Putamen (tissue), 1 donor: ENCODE results near the gene STEAP4.
"Not testable (repeated sequence)": the region's sequence is repeated elsewhere in the genome, so short reads cannot be mapped to it uniquely, and the experiment has no call there.

Source experiments
- DNase-seq: peaks from one replicate; pipeline ENCODE4 v3.0.0-alpha.2; 2016; ENCODE audit warnings: low spot score

Gene STEAP4

DNA sequence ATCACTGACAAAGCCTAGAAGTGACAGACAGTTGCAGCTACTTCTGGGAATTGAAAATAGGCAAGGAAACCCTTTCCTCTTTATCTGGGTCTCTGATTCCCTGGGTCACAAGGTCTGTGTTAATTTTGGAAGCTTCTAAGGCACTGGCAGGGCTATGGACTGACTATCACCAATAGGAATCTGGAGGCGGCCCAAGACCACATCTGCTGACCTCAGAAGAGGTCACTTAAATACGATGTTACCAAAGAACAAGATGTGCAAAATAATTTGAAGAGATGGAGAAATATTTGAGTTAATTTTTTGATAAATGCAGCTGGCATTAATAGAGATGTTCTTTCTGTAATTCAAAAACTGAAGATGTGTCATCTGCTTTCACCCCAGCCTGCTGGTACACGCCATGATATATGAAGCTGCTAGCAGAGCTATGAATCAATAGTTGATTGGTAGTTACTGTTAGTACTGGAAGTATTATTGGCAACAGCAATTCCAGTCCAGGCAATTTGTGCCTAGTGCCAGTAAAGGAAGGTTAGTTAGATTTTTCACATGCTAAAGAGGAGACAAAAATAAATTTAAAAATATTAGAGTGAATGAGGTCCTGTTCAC, 5.5 kb upstream of the STEAP4 start:
- DNase-seq: no peak

DNA sequence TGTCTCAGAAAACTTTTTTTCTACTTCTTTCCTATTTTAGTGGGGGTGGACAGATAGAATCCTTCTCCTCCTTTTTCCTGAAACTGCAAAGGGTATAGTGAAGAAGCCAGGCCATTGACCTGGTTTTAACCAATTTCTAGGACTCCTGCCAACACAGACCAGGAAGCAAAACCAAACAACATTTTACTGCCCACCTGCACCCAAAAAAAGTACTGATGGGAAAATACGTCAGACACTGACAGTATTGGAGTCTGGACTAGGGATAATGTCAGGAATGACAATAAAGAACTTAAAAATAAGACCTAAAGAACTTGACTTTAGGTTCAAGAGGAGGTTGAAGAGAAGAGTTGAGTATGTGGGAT, 5.0 kb upstream of the STEAP4 start:
- DNase-seq: no peak

DNA sequence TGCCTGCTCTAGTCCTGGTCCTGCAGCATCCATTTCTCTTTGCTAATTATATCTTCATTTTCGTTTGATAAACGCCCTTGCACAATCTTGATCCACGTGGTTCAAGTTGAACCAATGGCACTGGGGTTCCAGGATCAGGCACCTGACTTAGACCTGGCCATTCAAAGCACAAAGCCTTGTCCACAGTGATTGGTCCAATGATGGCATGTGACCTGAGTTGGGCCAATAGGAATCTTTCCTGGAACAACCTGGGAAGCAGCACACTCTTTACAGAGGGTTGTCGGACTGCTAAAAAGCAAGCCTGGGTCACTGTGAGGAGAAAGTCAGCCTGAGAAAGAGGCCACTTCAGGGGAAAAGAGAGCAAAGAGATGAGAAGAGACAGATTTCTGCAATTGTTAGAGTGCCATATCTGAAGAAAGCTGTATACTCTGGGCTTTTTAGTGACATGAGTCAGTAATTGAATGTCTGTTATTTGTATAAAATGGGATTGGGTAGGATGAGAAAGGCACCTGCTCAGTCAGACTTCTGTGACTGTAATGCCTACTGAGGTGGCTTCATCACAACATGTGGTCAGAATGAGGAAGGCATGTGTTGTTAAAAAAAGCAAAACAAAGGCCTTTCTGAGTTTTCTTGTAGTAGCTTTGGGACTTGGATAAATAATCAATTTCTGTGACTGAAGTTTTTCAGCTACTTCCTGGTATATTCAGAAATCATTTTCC, 4.4 kb upstream of the STEAP4 start:
- DNase-seq: no peak

DNA sequence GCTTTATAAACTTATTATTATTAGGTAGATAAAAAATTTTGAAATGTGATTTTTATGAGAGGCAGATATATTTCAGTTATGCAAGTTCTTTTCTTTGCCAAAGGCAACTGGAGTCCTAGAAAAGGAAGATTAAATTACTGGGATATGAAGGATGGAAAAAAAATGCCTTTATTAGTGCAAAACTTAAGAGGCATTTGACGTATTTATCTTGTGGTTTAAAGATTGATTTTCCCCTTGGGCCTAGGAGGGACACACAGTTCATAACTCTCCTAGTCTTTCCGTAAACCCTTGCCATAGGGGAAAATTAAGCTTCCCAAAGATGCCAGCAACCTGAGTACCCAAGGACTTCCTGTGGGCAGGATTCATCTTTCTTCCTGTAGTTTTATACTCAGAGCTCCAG, 3.1 kb upstream of the STEAP4 start:
- DNase-seq: no peak

DNA sequence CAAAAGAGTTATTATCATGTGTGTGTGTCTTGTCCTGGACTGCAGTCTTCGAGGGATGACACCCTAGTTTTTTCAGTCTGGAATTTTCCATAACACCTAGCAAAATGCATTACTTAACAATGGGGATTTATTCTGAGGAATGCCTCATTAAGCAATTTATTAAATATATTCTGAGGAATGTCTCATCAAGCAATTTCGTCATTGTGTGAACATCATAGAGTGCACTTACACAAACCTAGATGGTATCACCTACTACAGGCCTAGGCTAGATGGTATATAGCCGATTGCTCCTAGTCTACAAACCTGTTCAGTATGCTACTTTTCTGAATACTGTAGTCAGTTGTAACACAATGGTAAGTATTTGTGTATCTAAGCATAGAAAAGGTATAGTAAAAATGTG, 1.1 kb upstream of the STEAP4 start:
- DNase-seq: no peak

DNA sequence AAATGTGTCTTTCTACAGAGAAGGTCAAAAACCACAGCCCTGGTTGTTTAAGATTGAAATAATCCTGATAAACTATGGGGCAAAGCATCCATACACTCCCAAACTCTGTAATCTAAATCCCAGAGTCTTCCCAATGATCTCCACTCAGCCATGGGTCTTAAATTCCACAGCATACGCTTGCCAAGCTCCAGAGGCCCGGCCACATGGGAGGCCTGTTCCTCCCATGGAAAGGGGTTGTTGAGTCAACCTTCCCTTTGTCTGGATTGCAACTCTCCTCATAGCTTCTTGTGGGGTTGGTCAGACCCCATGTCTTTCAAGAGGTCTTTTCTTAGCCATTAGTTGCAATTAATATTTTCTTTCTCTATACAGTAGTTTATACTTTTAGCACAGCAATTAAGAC, 718 bp upstream of the STEAP4 start:
- DNase-seq: no peak

DNA sequence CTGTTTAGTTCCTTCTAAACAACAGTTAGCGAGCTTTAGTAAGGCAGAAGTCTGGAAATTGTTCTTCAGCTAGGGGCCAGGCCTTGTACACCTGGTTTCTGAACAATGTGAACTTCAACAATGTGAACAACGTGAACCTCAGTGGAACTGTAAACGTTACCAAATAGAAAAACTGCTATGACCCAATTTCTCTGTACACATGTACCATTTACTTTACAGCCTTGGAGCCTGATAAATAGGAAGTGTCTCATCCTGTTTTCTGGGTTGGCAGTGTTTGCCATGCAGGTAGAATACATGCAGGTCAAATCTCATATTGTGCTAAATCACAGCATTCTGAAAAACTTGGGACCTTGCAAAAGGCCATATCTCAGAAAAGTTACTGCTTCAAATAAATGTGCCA, 1.6 kb downstream of the STEAP4 start:
- no peak for DNase-seq

DNA sequence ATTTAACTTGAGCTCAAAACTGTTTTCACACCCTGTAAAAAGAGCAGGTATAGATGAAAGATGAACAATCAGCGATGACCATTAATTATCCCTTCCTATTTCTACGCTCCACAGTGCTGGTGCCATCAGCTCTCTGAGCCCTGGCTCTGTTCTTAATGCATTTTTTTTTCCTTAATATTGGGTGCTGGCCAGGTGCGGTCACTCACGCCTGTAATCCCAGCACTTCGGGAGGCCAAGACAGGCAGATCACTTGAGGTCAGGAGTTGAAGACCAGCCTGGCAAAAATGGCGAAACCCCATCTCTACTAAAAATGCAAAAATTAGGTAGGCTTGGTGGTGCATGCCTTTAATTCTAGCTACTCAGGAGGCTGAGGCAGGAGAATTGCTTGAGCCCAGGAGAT, 4.2 kb downstream of the STEAP4 start:
- DNase-seq: no peak

DNA sequence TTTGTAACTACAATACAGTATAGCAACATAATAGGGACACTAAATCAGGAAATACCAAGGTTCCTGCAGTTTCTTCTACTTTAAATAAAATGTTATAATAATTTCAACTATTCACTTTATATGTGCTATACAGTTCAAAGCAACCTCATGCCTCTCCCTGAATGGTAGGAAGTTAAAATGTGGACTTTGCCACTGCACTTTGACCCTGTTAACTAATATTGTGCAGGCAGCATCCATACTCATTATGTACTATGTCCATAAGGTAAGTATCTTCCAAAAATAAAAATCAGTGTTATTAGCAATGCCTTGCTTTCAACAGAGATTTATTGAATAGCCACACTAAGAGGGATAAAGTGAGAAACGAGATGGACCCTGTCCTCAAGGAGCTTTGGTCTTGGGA, 4.8 kb downstream of the STEAP4 start:
- DNase-seq: no peak

DNA sequence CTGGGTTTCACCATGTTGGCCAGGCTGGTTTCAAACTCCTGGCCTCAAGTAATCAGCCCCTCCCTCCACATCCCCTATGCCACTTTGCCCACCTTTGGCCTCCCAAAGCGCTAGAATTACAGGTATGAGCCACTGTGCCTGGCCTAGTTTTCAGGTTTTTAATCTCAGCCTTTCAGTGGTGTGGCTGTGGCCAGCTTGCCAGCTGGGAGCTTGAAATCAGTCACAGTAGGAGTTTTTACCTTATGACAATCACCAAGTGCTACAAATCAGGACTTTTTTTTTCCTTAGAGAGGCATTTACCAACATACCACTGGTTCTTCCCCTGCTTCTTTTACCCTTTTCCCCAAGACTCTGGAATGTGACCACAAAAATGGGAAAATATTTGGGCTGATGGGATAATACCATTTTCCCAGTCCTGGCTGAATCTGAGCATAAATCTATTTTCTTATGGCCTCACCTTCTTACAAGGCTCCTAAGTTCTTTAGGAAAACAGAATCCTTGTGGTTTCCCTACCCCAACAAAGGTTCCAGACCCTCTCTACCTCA, 6.2 kb downstream of the STEAP4 start:
- no peak for DNase-seq

DNA sequence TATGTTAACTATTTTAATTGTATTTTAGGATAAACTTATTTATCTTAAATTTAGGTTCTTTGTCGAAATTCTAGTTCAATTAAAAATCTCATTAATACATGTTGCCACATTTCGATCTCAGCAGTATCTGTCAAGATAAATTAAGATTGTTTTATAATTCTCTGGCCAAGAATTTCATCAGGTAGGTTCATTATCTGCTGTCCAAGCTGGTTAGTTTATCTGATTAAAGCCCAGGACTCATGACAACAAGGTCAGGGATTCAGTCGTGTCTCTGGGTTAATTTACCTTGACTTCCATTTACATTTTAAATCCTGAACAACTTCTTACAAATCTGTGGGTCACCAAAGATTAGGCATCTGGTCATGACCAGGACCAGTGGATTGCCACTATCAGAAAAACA, 7.6 kb downstream of the STEAP4 start:
- DNase-seq: no peak

DNA sequence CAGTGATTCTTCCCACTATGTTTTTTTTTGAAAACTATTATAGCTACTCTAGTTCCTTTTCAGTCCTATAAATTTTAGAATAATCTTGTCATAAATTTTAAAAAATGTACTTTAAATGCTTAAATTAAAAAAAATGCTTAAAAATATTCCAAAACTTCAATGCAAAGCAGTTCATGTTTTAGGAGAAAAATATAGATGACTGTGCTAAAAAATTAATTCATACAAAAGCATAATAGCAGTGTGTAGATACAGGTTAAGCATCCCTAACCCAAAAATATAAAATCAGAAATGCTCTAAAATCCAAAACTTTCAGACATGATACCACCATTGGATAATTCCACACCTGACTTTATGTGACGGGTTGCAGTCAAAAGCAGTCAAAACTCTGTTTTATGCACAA, 12.8 kb downstream of the STEAP4 start:
- no peak for DNase-seq

DNA sequence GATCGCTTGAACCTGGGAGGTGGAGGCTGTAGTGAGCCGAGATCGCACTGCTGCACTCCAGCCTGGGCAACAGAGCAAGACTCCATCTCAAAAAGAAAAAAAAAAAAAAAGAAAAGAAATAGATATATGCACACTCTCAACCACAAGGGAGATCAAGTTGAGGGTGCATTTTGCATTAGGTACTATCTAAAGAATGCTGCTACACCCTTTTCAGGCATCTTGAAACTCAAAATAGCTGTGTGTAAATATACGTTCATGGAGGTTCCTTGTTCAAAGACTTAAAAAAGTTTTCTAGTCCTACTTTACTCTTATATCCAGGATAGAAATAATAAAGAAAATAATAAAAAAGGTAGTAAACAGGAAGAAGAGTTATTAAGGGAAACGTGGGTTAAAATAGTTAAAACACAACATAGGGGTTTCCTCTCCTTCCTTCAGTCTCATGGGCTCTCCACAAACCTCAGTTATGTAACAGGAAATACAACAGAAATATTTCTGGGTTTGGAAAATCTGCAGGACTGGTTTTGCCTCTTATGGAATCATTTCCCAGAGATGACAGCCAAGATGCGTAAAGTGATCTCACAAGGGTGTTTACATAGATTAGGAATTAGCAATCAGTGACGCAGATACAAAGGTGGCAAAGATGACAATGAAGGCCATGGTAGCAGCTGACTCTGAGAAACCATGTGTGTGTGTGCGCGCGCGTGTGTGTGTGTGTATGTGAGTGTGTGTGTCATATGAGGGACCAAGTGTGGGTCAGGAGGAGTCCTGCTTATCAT, 15.1 kb downstream of the STEAP4 start:
- no peak for DNase-seq

DNA sequence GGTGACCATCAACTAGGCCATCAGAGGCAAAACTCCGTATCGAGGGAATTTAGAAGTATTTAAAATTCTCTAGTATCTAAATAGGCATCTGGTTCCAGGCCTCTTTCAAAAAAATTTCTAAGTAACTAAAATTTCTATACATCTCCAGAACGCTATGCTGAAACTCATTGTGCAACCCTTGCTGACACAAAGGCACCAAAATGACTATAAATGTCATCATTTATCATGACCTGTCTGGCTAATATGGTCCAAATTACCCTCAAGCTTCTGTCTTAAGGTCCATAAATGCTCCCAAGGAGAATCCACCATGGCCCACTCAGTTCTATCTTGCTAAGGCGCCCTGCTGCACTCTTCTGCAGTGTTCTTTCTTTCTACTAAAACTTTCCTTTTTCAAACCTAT, 16.2 kb downstream of the STEAP4 start:
- DNase-seq: no peak

DNA sequence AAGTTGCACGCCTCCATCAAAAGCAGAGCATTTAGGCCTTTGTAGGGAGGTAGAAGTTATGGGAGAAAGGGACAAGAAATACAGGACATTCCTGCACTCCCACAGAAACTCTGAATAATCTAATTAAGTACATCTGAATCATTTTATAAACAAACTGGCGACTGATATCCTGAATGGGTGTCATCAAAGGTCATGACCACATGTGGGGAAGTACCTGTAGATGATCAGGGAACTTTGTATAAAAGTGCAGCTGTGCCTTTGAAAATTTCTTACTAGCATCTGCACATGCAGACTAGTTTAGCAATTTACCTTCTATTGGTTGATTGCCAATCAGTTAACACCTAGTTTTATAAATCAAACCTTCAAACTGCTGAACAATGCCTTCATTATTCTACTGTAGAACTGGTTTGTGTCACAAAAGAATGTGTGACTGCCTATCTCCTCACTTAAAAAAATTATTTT, 17.1 kb downstream of the STEAP4 start:
- DNase-seq: no peak

DNA sequence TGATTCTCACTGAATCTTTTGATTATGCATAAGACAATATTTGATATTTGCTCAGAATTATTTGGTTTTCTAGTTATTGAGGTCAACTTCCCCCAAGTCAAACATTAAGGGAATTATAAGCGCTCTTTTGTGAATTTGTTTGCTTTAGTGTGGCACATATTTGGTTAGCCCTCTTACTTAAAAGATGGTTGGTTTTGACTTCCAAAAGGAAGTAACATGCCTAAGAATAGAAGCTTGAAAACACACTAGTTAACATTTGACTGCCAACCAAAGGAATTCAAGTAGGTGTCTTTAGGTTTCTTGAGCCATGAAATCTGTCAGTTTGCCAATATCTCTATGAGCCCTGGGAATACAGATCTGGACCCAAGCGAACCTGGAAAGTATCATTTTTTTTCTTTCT, 24.9 kb downstream of the STEAP4 start:
- DNase-seq: no peak

DNA sequence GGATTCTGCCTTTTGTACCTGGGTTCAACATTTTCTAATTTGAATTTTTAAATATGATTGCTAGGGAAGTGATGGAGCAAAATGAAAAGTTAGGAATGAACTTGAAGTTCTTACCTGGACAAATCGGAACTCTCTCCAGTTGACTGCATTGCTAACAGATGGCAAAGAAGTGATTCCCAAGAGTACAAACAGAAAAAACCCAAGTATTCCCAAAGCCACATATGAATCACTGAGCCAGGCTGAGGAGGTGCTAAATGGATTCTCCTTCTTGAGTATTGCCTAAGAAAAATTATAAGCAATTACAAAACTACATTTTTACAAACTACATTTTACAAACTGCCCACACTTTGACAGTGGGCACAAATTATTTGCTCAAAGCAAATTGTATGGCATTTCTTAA, 25.9 kb downstream of the STEAP4 start:
- DNase-seq: no peak

DNA sequence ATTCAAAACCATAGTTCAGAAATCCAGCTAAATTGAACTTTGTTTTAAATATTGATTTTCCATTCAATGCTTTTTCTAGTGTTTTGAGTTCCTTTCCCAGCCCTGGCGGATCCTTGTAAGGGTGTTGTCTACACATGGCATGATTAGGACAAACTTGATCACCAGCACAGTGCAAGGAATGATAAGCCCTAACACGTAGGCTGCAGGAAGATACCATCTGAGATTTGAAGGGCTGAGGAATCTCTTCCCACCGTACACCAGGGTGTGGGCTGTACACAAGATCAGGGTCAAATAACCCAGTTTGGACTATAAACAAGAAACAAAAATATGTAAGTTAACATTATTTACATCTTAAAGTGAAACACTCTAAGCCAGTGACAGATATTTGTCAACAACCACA, 27.4 kb downstream of the STEAP4 start:
- DNase-seq: no peak

DNA sequence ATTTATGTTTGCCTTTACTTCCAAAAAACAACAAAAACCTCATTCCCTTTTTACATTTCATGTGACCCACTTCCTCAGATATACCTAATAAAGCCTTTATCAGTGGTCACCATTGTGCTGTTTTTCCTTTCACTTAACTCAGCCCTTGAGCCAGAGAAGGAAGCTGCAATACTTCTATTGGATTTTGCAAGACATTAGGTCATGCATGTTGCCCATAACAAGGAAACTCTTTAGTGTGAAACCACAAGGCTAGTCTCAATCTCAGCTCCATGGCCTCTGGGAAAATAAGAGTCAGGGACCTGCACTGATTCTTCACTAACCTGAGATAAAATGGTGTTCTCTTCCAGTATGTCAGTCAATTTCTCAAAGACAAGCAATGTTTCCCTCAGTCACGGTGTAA, 27.8 kb downstream of the STEAP4 start:
- DNase-seq: no peak

DNA sequence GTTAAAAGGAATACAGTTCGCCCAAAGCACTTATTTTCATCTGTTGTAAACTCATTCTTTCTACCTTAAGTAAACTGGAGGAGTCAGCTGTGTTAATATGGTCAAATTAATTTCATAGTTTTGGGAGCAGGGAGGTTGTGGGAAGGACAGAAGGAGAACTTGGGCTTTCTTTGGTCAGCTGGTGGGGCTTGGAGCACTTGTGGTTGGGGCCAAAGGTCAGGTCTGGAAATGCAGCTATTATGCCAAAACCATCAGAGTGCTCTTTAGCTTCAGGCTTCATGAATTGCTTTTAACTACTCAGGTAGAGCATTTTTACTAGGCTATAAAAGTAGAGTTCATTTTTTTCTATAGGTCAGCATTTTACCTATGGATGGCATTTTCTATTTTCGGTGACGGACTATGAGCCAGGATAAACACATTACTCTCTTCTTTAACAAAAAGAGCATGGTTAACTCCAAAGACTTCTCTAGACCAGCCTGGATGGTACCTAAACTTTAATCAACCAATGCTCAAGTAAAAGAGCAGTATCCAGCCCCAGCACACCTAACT, 30.0 kb downstream of the STEAP4 start:
- DNase-seq: no peak

DNA sequence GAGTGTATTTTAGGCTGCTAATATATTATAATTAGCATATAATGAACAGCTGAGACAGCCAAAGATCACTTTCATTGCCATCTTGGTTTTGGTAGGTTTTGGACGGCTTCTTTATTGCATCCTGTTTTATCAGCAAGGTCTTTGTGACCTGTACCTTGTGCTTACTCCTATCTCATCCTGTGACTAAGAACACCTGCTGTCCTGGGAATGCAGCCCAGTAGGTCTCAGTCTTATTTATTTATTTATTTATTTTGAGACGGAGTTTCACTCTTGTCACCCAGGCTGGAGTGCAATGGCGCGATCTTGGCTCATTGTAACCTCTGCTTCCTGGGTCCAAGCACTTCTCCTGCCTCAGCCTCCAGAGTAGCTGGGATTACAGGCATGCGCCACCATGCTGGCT, 31.8 kb downstream of the STEAP4 start:
- not testable (repeated sequence) for DNase-seq

DNA sequence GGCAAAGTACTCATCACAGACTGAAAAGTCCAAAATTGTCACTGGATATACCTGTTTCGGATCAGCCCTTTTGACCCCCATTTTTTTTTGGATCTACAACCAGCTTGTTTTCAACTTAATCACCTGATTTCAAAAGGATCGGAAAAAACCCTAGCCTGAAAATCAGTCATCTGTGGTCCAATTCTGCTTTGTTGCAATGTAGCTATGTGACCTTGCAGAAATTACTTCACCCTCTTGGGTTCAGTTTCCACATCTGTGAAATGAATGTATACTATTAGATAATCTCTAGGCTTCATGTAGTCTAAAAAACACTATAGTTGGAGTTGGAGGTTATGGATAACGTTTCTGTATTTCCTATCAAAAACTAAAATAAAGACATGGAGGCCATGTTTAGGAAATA, 37.1 kb downstream of the STEAP4 start:
- DNase-seq: no peak

DNA sequence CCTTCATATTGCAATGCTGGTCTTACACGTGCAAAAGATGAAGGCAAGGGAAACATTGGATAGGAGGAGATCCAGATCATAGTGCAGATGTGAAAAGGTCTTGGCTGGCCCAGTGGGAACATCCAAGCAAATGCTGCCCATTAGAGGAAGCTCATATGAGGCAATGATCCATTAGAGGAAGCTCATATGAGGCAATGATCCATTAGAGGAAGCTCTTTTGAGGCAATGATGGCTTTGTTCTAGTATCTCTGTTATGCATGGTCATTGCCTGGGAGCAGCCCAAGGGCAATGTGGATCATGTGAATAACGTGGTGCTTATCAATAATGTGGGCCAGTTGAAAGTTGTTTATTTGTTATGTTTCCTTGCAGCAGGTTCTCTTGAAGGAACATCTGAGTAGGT, 37.8 kb downstream of the STEAP4 start:
- DNase-seq: no peak
